NB4 (cell line): Measurements from ENCODE around the gene MYL2.

ENCODE experiments used
- DNase-seq: peaks from one replicate; pipeline ENCODE4 v3.0.0; 2010; ENCODE audit warnings: low read depth
- H3K4me3 ChIP-seq: one replicate; pipeline ENCODE4 v1.5.1; 2011; ENCODE audit warnings: mild to moderate bottlenecking, low read depth, low read length, moderate library complexity
- MYC ChIP-seq: IDR thresholded peaks from 2 replicates; pipeline ENCODE4 v1.6.1; 2011; ENCODE audit warnings: low read depth, low read length
- POLR2A ChIP-seq: IDR thresholded peaks from 2 replicates; pipeline ENCODE4 v1.6.1; 2011; ENCODE audit warnings: mild to moderate bottlenecking; ENCODE audit not compliant: insufficient read length; ENCODE audit errors: extremely low read depth
- TF ChIP-seq, protein P1 (sequence below): IDR thresholded peaks from one replicate; pipeline ENCODE4 v1.5.1; 2012; ENCODE audit warnings: low read depth, low read length
- TF ChIP-seq, protein P2 (sequence below): IDR thresholded peaks from 2 replicates; pipeline ENCODE4 v1.6.1; 2011; ENCODE audit warnings: low read depth, low read length

Gene MYL2

DNA sequence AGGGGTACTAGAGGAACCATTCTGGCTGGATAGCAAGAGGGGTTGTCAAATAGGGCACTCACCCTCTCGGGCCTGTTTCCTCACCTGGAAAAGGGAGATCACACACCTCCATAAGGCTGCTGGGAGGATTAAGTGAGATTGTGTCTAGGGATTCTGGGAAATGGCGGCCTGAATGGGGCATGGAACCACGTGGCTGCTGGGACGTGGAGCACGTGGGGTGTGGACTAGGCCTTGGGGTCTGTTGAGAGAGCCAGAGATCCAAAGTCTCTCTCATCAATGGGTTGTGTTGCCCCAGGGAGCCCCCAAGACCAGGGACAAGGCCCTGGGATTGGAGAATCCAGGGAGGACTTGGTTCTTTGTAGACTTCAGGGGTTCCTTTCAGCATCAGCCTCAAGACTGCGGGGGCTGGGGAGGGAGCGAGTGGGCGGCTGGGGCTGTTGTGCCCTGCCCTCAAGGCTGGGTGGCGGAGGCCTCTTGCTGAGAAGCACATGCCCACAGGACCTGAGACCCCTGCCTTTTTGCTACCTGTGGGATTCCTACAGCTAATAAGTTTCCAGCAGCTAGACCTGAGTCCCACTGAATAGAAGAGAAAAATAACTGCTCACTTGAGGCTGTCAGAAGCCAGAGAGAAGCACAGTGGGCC lies 3.4 kb upstream of the MYL2 start:
- H3K4me3 ChIP-seq: no peak overlapping the region
- TF ChIP-seq, protein P1, sequence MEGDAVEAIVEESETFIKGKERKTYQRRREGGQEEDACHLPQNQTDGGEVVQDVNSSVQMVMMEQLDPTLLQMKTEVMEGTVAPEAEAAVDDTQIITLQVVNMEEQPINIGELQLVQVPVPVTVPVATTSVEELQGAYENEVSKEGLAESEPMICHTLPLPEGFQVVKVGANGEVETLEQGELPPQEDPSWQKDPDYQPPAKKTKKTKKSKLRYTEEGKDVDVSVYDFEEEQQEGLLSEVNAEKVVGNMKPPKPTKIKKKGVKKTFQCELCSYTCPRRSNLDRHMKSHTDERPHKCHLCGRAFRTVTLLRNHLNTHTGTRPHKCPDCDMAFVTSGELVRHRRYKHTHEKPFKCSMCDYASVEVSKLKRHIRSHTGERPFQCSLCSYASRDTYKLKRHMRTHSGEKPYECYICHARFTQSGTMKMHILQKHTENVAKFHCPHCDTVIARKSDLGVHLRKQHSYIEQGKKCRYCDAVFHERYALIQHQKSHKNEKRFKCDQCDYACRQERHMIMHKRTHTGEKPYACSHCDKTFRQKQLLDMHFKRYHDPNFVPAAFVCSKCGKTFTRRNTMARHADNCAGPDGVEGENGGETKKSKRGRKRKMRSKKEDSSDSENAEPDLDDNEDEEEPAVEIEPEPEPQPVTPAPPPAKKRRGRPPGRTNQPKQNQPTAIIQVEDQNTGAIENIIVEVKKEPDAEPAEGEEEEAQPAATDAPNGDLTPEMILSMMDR: no peak
- TF ChIP-seq, protein P2, sequence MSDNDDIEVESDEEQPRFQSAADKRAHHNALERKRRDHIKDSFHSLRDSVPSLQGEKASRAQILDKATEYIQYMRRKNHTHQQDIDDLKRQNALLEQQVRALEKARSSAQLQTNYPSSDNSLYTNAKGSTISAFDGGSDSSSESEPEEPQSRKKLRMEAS: no peak
- TF ChIP-seq POLR2A (no peak), MYC (no peak)
- no peak for DNase-seq

DNA sequence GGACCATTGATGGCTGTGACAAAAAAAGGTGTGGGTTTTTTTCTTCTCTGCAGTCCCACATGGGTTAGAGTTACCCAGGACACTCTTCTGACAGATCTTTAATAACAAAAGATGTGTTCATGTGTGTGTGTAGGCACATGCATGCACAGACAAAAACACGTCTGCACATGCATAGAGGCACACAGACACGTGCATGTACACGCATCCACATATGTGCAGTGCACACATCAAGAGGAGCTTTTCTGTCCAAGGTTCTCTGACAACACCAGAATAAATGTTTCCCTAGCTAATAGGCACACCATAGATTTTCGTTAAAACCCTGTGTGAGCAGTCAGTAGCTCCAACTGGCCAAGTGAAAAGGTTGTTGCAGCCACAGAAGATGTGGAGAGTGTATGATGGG lies 2.8 kb upstream of the MYL2 start:
- no peak for DNase-seq
- TF ChIP-seq MYC (no peak), POLR2A (no peak)
- TF ChIP-seq, protein P2: no peak
- TF ChIP-seq, protein P1: no peak
- H3K4me3 ChIP-seq: no peak overlapping the region

DNA sequence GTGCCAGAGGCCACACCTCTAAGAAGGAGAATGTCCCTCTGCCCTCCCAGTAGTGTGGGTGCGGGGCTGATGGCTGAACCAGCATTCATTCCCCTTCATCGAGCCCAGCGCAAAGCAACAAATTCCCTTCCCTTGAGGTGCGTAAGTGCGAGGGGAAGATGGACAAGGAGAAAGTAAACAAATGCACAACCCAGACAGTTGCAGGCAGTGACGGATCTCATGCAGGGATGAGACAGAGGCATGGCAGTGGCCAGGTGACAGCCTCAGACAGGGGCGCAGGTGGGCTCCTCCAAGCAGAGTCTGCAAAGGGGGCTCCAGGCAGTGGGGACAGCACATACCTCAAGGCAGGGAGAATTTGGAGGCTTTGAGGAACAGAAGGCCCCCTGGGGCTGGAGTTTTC lies 2.3 kb upstream of the MYL2 start:
- no peak for DNase-seq
- TF ChIP-seq, protein P2: no peak
- TF ChIP-seq POLR2A (no peak), MYC (no peak)
- TF ChIP-seq, protein P1: no peak
- H3K4me3 ChIP-seq: no peak overlapping the region

DNA sequence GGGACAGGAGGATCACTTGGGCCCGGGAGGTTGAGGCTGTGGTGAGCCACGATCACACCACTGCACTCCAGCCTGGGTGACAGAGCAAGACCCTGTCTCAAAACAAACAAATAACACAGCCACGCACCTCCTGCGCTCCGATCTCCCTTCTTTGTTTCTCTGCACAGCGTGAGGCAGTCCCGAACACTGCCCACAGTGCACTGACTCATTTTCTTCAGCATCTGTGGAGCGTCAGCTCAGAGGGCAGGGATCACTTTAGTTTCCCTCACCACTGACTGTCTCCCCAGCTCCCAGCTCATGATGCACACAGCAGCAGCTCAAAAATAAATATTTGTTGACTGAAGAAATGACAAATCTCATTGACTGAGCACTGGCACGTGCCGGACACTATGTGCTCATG lies 883 bp upstream of the MYL2 start:
- H3K4me3 ChIP-seq: no peak overlapping the region
- DNase-seq: no peak
- TF ChIP-seq MYC: no peak
- TF ChIP-seq POLR2A: no peak
- TF ChIP-seq, protein P1: no peak
- TF ChIP-seq, protein P2: no peak

DNA sequence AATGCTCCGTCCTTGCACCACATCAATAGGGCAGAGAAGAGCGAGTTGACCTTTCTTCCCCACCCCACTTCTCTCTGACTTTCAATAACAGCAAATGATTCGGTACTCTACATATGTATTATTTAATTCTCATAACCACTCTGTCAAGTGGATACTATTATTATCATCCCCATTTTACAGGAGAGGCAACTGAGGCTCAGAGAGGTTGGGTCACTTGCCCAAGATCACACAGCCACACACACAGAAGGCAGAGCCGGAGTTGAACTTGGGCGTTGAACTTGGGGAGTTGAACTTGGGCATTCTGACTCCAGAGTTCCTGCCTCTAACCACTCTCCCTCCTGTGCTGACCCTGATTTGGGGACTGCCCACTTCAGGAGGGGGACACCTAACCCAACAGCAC lies 659 bp downstream of the MYL2 start:
- no peak for TF ChIP-seq MYC
- TF ChIP-seq, protein P1: no peak
- TF ChIP-seq POLR2A: no peak
- TF ChIP-seq, protein P2: no peak
- DNase-seq: no peak

DNA sequence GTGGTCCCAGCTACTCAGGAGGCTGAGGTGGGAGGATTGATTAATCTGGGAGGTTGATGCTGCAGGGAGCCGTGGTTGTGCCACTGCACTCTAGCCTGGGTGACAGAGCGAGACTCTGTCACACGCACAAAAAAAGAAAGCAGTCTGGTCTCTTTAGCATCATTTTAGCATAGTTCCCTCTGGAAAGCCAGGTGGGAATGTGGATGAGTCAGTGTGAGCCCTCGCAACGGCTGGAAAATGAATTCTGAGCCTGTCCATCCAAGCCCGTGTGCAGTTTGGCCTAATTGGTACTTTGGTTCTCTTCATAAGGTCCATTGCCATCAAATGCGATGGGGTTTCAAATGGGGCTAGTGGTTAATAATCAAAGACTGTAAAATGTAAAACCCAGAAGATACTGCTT lies 2.4 kb downstream of the MYL2 start:
- no peak overlapping the region for H3K4me3 ChIP-seq
- no peak for TF ChIP-seq POLR2A
- TF ChIP-seq, protein P1: no peak
- TF ChIP-seq MYC: no peak
- DNase-seq: no peak

More for the DNA sequence above, 659 bp downstream of the MYL2 start:
- no peak overlapping the region for H3K4me3 ChIP-seq
